NCI-H128 (cell line): ENCODE results near the gene C1orf116.

Experiments used
- DNase-seq: peaks from one replicate; lab custom pipeline; 2025; ENCODE audit not compliant: unreplicated experiment; lab: John Stamatoyannopoulos, UW

C1orf116 gene

DNA sequence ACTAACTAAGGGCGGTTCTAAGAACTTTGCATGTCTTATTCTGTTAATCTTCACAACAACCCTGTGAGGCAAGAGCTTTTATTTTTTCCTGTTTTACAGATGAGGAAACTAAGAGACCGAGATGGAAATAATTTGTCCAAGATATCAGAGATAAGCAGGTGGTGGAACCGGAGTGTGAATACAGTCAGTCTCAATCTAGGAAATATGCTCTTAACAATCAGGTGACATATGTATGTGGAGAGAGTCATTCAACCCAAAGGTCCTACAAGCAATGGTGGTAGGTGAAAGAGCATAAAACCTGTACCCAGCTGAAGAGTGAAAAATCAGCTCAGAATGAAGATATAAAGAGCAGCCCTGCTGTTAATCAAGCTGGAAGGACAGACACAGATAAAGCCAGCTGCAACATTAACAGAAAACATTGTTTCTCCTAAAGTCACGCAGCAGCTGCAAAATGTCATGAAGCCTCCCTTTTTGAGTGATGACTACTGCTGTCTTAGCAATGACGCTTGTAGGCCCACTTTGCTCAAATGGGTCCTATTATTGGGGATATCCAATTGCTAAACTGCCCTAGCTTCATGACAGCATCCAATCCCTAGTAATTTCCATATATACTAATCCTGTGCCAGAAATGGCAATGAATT is 31.8 kb downstream of the C1orf116 start:
- DNase-seq: no peak

DNA sequence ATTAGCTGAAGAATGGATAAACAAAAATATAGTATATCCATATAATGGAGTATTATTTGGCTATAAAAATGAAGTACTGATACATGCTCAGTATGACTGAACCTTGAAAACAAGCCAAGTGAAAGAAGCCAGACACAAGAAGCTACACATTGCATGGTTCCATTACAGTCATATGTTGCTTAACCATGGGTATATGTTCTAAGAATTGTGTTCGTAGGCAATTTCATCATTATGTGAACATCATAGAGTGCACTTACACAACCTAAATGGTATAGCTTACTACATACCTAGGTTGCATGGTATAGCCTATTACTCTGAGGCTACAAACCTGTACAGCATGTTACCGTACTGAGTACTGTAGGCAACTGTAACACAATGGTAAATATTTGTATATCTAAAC is 33.7 kb downstream of the C1orf116 start:
- DNase-seq: no peak

DNA sequence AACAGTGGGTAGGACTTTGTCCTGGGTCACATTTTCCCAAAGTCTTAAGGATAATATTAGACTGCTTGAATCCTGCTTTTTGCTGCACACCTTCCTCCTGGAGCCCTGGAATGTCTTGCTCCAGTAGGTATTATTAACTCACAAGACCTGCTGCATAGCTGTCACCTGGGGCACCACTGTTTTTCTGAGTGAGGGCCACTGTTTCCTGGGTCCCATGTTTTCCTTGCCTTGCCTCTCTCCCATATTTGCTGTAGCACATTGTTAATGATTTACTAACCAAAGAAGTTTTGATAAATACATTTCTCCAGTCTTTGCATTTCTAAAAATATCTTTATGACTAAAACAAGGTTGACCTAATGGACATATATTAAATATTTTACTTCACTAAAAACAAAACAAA is 39.8 kb downstream of the C1orf116 start:
- no peak for DNase-seq

DNA sequence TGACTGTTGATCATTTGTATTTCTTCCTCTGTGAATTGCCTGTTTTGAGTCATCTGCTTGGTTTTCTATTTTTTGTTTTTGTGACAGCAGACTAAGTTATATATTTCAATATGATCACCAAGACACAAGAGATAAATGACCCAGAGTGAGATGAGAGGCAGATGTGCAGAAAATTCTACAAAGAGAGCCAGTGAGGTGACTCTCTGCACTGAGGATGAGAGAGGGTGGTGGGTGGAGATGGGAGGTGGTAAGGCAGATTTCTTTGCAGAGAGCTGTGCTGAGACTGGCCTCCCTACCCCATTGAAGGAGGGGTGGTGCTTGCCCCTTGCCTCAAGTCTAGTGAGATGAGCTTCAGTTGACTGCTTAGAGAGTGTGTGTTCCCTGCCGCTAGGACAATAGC is 44.7 kb downstream of the C1orf116 start:
- no peak for DNase-seq

DNA sequence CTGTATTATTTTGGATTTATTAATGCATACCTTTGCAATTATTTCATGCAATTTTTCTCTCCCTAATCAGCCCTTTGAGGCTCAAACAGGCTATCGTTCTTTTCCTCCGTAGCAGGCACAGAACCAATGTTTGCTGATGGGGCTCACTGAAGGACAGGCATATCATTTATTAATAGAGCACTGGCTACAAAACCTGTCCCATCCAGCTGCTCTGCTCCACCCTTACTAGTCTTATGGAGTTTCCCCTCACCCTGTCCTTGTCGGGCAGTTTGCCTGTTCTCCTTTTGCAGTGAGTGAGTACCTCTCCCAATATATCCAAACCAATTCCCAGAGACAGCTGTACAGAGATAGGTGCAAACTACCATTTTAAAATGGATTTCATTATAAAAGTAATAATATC is 45.7 kb downstream of the C1orf116 start:
- no peak for DNase-seq

DNA sequence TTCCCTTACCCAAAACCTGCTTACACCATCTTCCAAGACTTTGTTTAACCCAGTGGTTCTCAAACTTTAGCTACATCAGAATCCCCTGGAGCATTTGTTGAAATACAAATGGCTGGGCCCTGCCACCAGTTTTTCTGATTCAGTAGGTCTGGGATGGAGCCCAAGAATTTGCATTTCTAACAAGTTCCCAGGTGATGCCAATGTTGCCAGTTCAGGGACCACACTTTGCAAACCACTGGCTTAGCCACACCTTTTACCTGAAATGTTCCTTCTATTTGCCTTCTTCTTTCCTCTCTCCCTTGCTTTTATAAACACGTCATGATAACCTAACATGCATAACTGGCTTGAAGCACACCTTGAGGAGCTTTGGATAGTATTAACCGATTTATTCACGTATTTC is 46.2 kb downstream of the C1orf116 start:
- no peak for DNase-seq

DNA sequence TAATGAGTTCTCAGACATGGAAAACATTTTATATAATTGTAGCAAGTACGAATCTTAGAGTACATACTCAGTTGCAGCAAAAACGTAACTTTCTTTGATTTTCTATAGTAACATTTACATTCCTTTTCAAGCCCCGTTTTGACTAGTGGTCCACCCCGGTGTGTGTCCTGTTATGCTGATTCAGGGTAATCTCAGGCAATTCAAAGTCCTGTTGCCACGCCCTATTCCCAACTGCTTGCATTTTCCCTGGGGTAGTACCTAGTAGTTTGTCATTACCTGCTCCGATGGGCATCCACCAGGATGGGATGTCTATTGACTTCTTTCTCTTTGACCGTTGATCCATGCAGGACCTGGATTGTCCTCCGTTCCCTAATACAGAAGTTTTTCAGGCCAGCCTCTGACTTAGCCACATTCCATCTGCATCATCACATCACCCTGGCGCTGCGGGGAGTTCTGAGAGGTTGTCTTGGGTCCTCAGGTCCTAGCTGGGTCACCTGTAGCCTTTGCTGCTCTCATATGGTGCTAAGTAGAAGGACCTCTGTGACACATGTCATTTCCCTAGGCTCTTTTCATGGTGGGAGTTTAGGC is 47.3 kb downstream of the C1orf116 start:
- DNase-seq: no peak

DNA sequence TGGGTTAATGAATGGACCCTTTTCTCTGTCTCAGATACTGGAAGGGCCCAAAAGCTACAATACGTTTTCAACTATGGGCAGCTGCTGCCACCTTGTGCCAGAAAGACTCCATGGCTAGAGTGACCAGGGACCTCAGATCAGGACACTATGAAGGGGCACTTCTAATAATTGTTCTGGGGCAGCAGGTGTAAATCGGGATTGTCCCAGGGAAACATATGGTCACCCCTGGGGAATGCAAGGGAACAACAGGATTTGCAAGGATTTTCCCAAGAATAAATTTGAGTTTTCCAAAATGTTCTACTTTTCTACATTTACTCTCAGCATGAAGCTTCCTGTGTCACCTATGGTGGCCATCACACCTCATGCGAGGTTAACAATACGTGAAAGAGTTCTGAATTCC is 50.3 kb downstream of the C1orf116 start:
- DNase-seq: peak; percentile 46

DNA sequence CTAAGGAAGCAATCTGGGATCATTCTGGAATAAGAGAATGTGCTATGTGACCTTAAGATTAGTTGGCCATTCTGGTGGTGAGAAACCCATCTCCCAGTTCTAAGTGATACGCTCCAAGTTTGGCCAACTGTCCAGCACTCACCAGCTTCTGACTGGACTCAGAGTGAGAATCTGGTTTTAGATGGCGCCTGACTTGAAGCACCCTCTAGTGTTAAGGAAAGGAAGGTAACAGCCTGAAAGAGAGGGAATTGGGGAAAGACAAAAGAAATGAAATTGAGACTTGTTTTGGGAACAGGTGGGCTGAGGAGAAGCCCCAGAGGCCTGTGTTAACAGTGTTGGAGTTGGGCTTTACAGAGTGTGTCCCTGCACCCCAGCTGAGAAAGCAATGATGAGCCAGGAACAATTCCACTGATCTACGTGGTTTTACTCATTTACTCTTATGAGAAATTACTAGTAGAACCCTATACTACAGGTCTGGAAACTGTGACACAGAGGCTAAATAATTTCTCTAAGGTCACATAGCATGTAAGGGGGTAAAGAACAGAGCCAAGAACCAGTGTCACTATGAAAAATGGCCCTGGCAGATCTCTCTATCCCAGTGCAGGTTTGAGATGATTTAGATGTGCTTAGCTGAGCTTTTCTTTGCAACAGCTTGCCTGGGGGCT is 53.0 kb downstream of the C1orf116 start:
- no peak for DNase-seq

DNA sequence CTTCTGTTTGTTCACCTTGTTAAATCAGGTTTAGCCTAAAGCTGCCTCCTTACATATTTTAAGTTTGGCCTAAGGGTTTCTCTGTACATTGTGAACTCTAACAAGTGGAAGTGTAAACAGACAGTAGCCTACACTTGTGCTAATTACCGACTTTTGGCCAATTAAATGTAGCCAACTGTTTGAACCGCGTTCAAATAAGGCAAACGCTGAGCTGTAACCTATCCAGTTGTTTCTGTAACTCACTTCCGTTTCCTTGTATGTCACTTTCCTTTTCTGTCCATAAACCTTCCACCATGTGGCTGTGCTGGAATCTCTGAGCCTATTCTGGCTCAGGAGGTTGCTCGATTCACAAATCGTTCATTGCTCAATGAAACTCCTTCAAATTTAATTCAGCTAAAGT is 54.3 kb downstream of the C1orf116 start:
- DNase-seq: no peak

DNA sequence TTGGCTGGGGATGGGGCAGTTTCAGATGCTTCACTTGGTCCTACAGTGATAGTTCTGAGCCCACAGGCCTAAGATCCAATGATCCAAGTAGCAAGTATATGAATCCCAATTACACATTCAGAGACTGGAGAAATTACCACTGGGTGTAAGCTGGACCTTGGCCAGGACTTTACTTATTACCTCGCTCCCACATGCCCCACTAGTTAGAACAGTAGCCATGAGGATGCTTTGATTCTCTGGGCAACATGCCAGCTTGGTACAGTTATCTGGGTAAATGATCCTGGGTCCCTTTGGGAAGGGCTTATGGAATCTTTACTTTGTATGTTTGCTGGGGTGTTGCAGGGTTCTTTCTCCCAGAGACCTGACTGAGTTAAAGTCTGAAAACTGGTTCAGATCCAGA is 57.2 kb downstream of the C1orf116 start:
- DNase-seq: peak; percentile 11

DNA sequence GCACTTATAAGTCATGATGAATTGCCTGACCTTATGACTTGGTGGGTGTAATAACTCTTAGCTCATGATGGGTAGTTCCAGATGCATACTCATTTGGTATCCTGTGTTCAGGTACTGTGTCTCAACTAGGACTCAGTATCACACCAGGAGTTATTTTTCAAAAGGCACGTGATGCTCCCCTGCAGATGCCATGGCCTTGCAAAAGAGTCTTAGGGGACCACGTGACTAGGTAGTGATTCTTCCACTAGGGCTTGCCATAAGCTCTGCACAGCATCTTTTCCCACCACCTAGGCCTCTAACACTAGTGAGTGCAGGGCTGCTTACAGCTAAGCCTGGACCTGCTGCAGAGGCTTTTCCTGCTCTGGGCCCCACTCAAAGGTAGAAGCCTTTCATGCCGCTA is 58.4 kb downstream of the C1orf116 start:
- DNase-seq: no peak

DNA sequence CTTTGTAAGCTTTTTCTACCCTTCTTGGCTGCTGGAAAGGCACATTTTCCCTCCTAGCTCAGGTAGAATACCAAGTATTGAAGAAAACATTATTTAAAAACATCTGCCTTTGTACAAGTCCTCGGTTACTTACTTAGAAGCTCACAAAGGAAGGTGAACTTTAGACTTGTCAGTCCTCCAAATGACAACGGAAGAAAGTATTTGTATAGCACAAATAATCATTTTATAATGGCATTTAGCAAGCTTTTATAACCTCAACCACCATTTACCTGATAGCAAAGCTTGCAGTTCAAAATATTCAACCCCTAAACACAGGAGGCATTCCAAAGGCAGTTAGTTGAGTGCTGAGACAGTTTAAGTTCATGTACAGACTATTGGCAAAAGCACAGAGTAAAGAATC is 59.8 kb downstream of the C1orf116 start:
- DNase-seq: no peak

DNA sequence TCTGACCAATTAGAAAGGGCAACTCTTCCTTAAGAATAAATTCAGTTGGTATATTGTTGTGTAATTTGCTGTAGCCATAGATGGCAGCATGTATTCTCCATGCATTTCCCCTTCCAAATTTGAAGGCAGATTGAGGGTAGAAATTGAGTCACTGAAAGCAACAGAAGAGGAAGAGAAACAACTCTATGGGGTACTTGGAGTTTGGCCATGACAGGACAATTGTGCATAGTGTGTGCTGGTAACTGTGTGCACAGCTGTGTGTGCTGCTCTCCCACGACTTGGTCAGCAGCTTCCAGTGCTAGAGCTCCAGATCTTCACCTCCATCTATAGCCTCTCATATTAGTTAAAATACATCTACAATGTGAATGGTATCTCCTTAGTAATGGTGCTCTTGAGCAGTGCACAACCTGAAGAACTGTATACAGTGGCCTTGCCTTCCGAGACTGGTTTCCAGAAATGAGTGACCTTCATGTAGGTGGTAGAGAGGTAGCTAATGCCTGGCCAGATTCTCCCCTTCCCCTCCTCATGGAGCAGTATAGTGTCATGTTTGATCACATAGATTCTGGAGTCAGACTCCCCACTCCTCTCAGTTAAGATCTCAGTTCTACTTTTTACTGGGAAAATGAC is 61.4 kb downstream of the C1orf116 start:
- no peak for DNase-seq

DNA sequence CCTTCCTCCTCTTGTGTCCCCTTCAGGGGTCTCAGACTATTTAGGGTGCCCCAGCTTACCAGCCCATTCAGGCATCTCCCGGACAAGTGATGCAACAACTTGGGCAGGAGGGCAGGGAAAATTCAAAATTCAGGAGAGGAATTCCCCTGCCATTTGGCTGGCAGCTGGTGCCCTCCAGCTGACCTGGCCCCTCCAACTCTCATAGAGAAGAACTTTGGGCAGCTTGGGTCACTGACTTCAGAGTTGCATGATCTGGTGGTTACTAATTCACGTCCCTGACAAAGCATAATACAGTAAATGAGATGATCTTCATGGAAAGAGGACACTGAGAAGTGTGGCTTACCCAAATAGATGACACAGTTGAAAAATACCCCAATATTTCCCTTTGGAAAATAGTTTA is 62.1 kb downstream of the C1orf116 start, which contains the start of gene FCAMR:
FCAMR (minus strand) TSS at position 15 of the 400 bp plus-strand sequence. CDS start 335 bp downstream, outside the sequence.
- no peak for DNase-seq

DNA sequence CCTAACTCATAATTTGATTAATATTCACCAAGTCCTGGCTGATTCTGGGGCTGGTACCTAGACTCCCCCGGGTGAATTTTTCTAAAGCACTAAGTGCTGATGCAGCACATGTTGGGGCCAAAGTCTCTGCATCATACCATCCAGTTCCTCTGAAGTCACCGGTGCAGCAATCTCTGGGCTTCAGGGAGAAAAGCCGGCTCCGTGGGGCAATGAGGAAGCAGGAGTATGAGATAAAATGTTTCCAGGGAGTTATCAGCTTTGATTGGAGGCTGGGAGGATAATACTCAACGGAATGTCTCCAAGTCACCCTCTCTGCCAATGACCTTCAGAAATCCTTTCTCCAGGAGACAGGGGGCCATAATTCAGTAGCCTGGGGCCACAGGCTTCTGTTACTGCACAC is 63.5 kb downstream of the C1orf116 start:
- DNase-seq: no peak
